Measurements from ENCODE around the gene ITGAX.
"Not testable (repeated sequence)": the region's sequence is repeated elsewhere in the genome, so short reads cannot be mapped to it uniquely, and the experiment has no call there.

The ITGAX gene

DNA sequence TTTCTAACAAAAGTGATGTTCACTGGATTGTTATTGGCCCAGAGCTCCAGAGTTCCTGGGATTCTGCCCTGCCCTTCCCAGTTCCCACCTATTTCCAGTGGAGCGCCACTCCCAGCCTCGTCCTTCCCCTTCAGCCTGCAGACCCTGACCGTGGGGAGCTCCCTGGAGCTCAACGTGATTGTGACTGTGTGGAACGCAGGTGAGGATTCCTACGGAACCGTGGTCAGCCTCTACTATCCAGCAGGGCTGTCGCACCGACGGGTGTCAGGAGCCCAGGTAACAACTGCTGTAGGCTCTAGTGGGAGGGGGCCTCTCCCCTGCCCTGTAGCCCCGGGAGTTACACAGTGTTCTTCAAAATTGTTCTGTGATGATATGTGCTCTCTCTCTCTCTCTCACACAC lies 61.4 kb downstream of the ITGAX start:
- TF ChIP-seq POLR2A (IDR thresholded peaks at IDR 0.05; ENCODE audit: low read length) (no peak), GATA1 (IDR thresholded peaks at IDR 0.05; ENCODE audit: low read depth, low read length) (no peak)

DNA sequence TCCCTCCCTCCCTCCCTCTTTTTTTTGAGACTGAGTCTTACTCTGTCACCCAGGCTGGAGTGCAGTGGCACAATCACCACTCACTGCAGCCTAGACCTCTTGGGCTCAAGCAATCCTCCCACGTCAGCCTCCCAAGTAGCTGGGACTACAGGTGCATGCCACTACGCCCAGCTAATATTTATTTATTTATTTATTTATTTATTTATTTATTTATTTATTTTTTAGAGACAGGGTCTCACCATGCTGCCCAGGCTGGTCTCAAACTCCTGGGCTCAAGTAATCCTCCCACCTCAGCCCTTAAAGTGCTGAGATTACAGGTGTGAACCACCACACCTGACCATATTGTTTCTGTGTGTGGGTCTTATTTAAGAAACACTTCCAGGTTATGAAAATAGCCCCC lies 62.1 kb downstream of the ITGAX start:
- DNase-seq = not testable (repeated sequence)

More for the DNA sequence above, 61.4 kb downstream of the ITGAX start:
- DNase-seq = no peak

DNA sequence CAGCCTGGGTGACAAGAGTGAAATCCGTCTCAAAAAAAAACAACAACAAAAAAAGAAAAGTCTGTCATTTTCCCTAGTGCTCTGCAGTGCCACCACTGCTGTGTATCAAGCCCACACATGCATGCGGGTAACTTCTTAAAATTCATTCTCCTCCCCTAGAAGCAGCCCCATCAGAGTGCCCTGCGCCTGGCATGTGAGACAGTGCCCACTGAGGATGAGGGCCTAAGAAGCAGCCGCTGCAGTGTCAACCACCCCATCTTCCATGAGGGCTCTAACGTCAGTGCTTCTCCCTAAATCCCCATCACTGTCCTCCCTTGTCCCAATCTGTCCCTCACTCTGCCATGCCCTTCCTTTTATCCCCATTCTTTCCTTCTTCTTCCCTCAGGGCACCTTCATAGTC lies 62.9 kb downstream of the ITGAX start:
- TF ChIP-seq POLR2A (IDR thresholded peaks at IDR 0.05; ENCODE audit: low read length) (no peak), GATA1 (IDR thresholded peaks at IDR 0.05; ENCODE audit: low read depth, low read length) (no peak)
- no peak for DNase-seq

DNA sequence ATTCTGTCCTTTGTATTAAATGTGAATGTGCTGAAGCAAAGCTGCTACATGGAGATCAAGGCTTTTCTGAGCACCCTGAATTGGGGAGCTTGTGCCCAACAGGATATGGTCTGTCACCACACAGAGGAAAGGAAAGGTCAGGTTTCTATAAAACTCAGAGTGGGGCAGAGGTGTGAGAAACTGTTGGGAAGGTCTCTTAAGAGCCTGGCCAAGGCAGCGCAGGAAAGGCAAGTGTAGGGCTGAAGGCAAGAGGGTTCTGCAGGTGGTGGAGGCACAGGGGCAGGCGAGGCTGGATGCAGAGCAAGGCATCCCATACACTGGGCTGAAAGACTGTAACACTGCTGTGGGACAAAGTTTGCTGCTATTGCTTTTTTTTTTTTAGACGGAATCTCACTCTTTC lies 65.1 kb downstream of the ITGAX start:
- TF ChIP-seq GATA1 (IDR thresholded peaks at IDR 0.05; ENCODE audit: low read depth, low read length) = no peak
- TF ChIP-seq POLR2A (IDR thresholded peaks at IDR 0.05; ENCODE audit: low read length) = no peak
- DNase-seq = no peak

DNA sequence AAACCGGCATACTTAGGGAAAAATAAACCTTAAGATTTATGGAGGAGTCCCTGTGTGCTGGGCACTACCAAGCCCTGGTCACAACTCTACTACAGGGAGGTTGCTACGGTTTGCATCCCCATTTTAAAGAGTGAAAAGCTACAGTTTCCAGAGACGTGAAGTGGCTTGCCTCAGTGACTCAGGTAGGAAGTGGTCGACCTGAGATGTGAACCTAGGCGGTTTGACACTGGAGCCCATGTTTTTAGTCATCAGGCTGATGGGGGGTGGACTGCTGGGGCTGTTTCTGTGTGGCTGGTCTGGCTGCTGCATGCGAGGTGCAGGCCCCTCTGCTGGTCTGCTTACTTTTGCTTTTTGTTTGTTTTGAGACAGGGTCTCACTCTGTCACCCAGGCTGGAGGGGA lies 66.6 kb downstream of the ITGAX start:
- no peak for DNase-seq
- TF ChIP-seq GATA1 (IDR thresholded peaks at IDR 0.05; ENCODE audit: low read depth, low read length) (no peak), POLR2A (IDR thresholded peaks at IDR 0.05; ENCODE audit: low read length) (no peak)

DNA sequence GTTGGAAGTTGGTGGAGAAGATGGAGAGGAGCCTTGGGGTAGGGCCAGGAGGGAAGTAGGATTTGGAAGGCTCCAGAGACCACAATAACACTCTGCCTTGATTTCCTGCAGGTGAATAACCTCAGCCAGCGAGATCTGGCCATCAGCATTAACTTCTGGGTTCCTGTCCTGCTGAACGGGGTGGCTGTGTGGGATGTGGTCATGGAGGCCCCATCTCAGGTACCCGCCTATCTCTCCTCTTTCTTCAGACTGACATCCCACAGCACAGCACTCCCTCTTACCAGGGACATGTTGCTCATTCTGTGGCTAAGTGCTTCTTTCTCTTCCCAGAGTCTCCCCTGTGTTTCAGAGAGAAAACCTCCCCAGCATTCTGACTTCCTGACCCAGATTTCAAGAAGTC lies 68.3 kb downstream of the ITGAX start:
- TF ChIP-seq GATA1 (IDR thresholded peaks at IDR 0.05; ENCODE audit: low read depth, low read length) = no peak
- TF ChIP-seq POLR2A (IDR thresholded peaks at IDR 0.05; ENCODE audit: low read length) = no peak
- DNase-seq = no peak

DNA sequence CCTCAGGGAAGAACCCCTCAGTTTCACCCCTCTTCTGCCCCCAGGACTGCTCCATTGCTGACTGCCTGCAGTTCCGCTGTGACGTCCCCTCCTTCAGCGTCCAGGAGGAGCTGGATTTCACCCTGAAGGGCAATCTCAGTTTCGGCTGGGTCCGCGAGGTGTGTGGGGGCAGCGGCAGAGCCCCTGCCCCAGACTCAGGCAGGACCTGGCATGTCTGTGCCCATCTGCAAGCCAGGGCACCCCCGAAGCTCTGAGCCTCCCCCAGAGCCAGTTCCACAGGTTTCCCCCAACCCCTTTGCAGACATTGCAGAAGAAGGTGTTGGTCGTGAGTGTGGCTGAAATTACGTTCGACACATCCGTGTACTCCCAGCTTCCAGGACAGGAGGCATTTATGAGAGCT lies 68.8 kb downstream of the ITGAX start:
- no peak for TF ChIP-seq POLR2A (IDR thresholded peaks at IDR 0.05; ENCODE audit: low read length)
- TF ChIP-seq GATA1 (IDR thresholded peaks at IDR 0.05; ENCODE audit: low read depth, low read length) = no peak
- DNase-seq = no peak

DNA sequence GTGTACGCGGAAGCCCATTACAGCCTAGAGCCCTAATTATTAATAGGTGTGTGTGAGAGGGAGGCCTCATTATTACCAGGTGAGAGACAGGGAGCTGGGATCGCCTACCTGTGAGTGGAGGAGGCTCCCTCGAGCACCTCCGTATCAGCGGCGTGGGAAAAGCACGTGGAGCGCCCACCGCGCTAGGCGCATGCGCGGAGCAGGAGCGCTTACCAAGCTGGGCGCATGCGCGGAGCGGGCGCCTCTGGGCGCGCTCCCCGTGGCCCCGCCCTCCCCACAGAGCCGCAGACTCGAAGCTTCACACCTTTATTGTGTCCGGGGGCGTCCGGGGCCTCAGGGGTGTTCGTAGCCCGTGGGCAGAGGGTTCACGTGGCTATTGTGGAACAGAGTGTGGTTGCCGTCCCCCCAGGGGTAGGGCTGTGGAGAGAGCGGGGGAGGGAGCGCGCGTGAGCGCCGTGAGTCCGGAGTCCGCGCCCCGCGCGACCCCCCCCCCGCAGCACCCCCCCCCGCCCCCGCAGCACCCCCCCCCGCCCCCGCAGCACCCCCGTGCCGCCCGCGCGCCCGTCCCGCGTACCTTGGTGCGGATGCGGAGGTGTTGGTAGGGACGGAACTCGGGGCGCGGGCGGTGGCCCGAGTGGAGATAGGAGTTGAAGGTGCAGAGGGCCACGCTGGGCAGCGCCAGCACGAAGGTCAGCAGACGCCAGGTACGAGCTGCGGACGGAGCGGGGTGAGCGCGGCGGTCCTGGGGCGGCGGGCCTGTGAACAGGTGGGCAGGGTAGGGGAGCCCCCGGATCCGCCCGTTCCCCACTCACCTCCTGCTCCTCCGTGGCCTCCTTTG lies 72.7 kb downstream of the ITGAX start:
- TF ChIP-seq POLR2A (IDR thresholded peaks at IDR 0.05; ENCODE audit: low read length) (no peak), GATA1 (IDR thresholded peaks at IDR 0.05; ENCODE audit: low read depth, low read length) (no peak)
- DNase-seq = peak in 1 of 2 experiments; percentile 74

DNA sequence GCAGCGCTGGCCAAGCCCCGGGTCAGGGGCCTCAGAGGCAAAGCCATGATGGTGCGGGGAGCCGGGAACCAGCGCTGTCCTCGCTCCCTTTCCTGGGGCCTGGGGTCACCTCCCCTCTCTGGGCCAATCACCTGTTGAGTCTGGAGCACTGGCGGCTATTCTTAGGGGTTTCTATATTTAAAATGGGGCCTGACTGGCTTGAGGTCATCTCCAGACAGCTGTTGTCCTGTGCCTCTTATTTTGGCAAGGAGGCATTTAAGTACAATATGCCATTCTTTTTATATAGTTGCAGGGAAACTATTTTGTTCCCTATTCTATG lies 73.3 kb downstream of the ITGAX start, which contains the start of gene COX6A2:
Gene COX6A2 (minus strand): TSS at position 82 of the 319 bp plus-strand sequence. CDS start 35 bp downstream, at position 47.
- no peak for DNase-seq
- no peak for TF ChIP-seq GATA1 (IDR thresholded peaks at IDR 0.05; ENCODE audit: low read depth, low read length)
- no peak for TF ChIP-seq POLR2A (IDR thresholded peaks at IDR 0.05; ENCODE audit: low read length)

DNA sequence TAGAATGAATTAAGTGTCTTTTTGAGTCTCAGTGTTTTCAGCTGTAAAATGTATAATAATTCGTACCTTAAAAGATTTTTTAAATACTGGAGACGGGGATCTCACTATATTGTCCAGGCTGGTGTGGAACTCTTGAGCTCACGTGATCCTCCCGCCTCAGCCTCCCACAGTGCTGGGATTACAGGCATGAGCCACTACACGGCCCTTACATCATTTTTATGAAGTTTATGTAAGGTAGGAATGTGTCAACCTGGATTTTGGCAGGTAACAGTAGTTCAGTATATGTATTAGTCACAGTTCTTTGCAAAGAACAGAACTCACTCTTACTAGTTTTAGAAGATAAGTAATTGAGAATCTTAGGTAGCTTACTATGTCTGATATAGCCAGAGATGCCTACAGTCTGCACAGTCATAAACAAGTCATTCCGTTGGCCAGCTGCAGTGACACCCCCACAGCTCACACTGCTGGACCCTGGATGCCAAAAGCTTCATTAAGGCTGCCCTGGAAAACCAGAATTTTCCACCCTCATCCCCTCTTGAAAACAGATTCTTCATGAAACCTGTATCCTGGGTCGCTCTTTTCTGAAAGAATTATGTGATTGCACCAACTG lies 73.8 kb downstream of the ITGAX start:
- DNase-seq = no peak

DNA sequence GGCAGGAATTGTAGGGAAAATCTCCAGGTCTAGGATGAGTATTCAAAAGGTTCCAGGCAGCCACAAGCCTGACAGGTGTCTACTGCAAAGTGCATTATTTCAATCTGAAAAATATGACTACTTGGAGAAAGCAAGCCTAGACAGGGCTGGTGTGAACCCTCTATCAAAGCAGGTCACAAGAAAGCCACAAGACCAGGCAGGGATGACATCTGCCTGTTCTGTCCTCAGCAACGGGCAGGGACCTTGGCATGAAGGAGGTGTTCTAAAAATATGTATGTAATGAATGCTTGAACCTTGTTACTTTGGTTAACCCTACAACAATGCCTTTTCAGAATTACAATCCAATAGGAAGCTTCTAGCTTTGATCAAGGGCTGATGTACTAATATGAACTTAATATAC lies 74.3 kb downstream of the ITGAX start:
- no peak for DNase-seq

More for the DNA sequence above, 73.8 kb downstream of the ITGAX start:
- no peak for TF ChIP-seq GATA1 (IDR thresholded peaks at IDR 0.05; ENCODE audit: low read depth, low read length)
- no peak for TF ChIP-seq POLR2A (IDR thresholded peaks at IDR 0.05; ENCODE audit: low read length)

DNA sequence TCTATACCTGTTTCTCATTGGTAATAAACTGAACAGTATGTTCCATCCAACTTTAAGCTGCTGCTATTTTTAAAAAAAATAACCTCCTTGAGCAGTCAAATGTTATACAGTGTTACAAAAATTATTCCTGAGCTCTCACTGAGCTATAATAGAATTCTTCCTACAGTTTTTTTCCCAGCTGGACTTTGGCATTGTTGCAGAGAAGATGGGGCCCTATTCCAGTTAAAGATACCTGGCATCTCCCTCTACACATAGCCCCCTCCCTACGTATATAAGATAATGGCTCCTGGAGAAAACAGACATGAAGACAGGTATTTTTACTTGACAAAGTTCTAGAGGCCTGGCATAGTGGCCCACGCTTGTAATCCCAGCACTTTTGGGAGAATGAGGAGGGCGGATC lies 74.8 kb downstream of the ITGAX start:
- DNase-seq = no peak
- TF ChIP-seq GATA1 (IDR thresholded peaks at IDR 0.05; ENCODE audit: low read depth, low read length) (no peak), POLR2A (IDR thresholded peaks at IDR 0.05; ENCODE audit: low read length) (no peak)

More for the DNA sequence above, 74.3 kb downstream of the ITGAX start:
- TF ChIP-seq POLR2A (IDR thresholded peaks at IDR 0.05; ENCODE audit: low read length) (no peak), GATA1 (IDR thresholded peaks at IDR 0.05; ENCODE audit: low read depth, low read length) (no peak)

DNA sequence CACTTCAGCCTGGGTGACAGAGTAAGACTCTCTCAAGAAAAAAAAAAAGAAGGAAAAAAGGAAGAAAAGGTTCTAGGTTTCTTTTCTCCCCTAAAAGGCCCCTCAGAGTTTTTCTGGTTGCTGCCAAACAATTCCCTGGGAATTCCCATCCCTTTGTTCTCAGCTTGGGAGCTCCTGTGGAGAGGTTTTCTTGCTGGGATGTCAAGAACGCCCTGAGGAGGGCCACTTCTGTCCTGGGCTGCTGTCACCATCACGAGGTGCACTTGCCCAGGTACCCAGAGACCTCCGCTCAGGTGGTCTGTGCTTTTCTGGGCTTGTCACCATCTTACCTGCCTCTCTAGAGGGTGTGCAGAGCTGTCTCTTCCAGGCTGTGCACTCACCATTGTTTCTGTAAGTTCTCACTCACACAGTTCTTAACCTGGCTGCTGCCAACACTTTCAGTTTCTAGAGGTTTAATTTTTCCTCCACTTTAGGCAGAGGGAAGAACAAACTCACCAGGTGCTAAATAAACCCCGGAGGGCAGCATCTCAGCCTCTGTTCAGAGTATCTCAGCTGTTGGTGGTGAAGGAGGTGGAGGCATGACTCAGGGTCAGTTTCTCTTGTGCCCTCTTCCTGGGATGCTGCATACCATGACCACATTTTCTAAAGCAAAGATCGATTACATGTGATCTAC lies 75.5 kb downstream of the ITGAX start:
- no peak for TF ChIP-seq POLR2A (IDR thresholded peaks at IDR 0.05; ENCODE audit: low read length)
- no peak for TF ChIP-seq GATA1 (IDR thresholded peaks at IDR 0.05; ENCODE audit: low read depth, low read length)
- no peak for DNase-seq
